Activated naive CD4-positive, alpha-beta T cell treated with anti-CD3 and anti-CD28 coated beads, Interleukin-2, amount 50 U/mL, for 72 hours (primary cell): Measurements from ENCODE around the gene ABLIM2. TPM values are rescaled to one million over a fixed set of nuclear protein-coding genes. Genes with fewer than 3 reads are reported as not detected.

ENCODE experiments used
- ATAC-seq, 2 donors: fragments of 150-1000 bp; cut with Tn5 transposase; 2 replicates each; pipeline ENCODE4 v1.10.0; 2021; ENCODE audit warnings: mild to moderate bottlenecking in 2 of 2, moderate library complexity in 2 of 2
- DNase-seq, 2 donors: peaks; one replicate each; pipeline ENCODE4 v3.0.0; 2021 to 2022; ENCODE audit warnings: low spot score in 2 of 2
- H3K27ac Mint-ChIP-seq, 2 donors: one replicate each; pipeline ENCODE4 v1.8.0; 2022; ENCODE audit warnings: mild to moderate bottlenecking in 2 of 2, mixed read lengths in 2 of 2
- H3K36me3 Mint-ChIP-seq, 2 donors: one replicate each; pipeline ENCODE4 v1.8.0; 2022; ENCODE audit warnings: mixed read lengths in 2 of 2
- H3K9me3 Mint-ChIP-seq, 2 donors: one replicate each; pipeline ENCODE4 v1.8.0; 2022; ENCODE audit warnings: mixed read lengths in 2 of 2
- total RNA-seq, 2 donors: library from RNA; stranded (reverse); gene quantifications; one replicate each; pipeline ENCODE4 v1.2.3, GENCODE V29; 2022

Gene ABLIM2
- total RNA-seq, 2 donors from 2014 or later, result 0.27 to 0.41 TPM

GRCh38 chr4:8155048-8155447, 3.6 kb downstream of the ABLIM2 start:
- H3K27ac Mint-ChIP-seq, result no peak overlapping the region
- DNase-seq (no peak), ATAC-seq (no peak)
- H3K36me3 Mint-ChIP-seq, result peaks cover 5% of the 10 kb centered on the region in 2 donors
- H3K9me3 Mint-ChIP-seq, result no peaks in the 10 kb centered on the region

- DNase-seq (no peak), ATAC-seq (no peak)
- Mint-ChIP-seq H3K36me3 (no peaks in the 10 kb centered on the region), H3K27ac (no peak overlapping the region), H3K9me3 (no peaks in the 10 kb centered on the region)
These were observed 5.2 kb downstream of the ABLIM2 start for GRCh38 chr4:8153441-8153840.

DNA sequence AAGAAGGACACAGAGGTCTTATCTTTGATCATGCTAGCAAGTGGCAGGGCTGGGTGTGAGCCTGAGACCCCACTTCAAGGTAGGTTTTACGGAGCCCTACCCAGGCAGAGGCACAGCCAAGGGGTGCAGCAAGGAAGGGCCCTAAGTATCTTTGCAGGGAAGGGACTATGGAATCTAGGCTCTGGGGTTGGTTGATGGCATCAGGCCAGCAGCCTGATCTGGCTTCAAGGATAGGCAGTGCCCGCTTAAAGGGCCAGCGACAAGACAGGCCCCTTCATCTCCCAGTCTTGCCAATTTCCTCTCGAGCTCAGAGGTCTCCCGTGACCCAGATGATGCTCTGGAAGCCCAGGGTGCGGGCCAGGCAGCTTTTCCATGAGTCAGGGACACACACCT, 5.8 kb downstream of the ABLIM2 start:
- Mint-ChIP-seq H3K36me3 (no peaks in the 10 kb centered on the region), H3K27ac (no peak overlapping the region), H3K9me3 (no peaks in the 10 kb centered on the region)
- DNase-seq (no peak), ATAC-seq (no peak)

- ATAC-seq (no peak), DNase-seq (no peak)
- no peaks in the 10 kb centered on the region for H3K9me3 Mint-ChIP-seq
- H3K36me3 Mint-ChIP-seq, result no peaks in the 10 kb centered on the region
- no peak overlapping the region for H3K27ac Mint-ChIP-seq
These were observed 6.3 kb downstream of the ABLIM2 start for GRCh38 chr4:8152090-8152864.

- Mint-ChIP-seq H3K36me3 (no peaks in the 10 kb centered on the region), H3K27ac (no peak overlapping the region), H3K9me3 (no peaks in the 10 kb centered on the region)
- ATAC-seq (no peak), DNase-seq (no peak)
These were observed 7.4 kb downstream of the ABLIM2 start for GRCh38 chr4:8151165-8151650.

DNA sequence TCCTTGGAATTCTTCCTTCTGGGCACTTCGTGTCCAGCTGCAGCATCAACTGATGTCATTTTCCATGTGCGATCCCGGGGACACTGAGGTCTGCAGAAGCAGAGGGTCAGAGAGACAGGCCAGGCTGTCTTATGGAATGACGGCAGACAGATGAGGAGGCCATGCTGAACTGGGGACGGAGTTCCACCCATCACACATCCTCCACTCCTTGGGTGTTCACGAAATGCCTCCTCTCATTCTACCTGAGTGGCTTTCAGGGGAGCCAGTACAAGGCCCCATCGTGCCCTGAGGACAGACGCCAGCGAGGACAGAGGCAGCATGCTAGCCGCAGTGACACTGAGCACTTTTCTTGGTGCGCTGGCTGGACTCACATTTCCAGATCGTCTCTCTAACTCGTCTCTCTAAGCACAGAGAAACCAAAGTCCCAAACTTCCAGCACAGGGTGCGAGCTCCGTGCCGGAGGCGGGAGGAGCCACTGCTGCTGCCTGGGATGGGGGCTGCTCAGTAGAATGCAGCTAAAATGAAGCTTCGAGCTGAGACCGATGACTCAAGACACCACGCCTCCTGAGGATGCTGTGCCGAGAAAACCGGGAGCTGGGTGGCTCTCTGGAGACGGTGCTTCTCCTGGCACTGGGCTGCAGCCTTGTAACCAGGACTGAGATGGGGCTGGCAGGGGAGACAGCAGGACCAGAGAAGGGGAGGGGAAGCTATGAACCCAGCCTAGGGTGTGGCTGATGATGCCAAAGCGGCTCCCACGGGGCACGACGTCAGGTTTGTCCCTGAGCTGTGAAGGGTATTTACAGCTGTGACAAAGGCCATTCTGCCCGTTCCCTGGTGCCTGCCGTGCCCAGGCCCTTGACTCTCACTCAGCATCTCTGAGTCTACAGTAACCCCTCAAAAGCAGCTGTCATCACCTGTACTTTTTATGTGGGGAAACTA, 8.2 kb downstream of the ABLIM2 start:
- DNase-seq (no peak), ATAC-seq (no peak)
- Mint-ChIP-seq H3K27ac (no peak overlapping the region), H3K9me3 (no peaks in the 10 kb centered on the region), H3K36me3 (no peaks in the 10 kb centered on the region)

- no peak overlapping the region for H3K27ac Mint-ChIP-seq
These were observed 8.9 kb downstream of the ABLIM2 start for GRCh38 chr4:8149664-8150063.

GRCh38 chr4:8148785-8149435, 9.7 kb downstream of the ABLIM2 start:
- ATAC-seq, result no peak
- DNase-seq, result no peak
- Mint-ChIP-seq H3K27ac (no peak overlapping the region), H3K9me3 (no peaks in the 10 kb centered on the region), H3K36me3 (no peaks in the 10 kb centered on the region)

More at GRCh38 chr4:8149664-8150063, 8.9 kb downstream of the ABLIM2 start:
- H3K36me3 Mint-ChIP-seq, result no peaks in the 10 kb centered on the region
- no peak for DNase-seq
- H3K9me3 Mint-ChIP-seq, result no peaks in the 10 kb centered on the region
- ATAC-seq, result no peak

- no peaks in the 10 kb centered on the region for H3K9me3 Mint-ChIP-seq
- H3K27ac Mint-ChIP-seq, result no peak overlapping the region
- H3K36me3 Mint-ChIP-seq, result no peaks in the 10 kb centered on the region
- DNase-seq, result no peak
- no peak for ATAC-seq
These were observed 10.5 kb downstream of the ABLIM2 start for GRCh38 chr4:8148159-8148558.

GRCh38 chr4:8147231-8147970, 11.2 kb downstream of the ABLIM2 start:
- ATAC-seq (no peak), DNase-seq (no peak)
- Mint-ChIP-seq H3K9me3 (no peaks in the 10 kb centered on the region), H3K27ac (no peak overlapping the region), H3K36me3 (no peaks in the 10 kb centered on the region)

- ATAC-seq, result no peak
- DNase-seq, result no peak
- Mint-ChIP-seq H3K27ac (no peak overlapping the region), H3K36me3 (no peaks in the 10 kb centered on the region), H3K9me3 (no peaks in the 10 kb centered on the region)
These were observed 12.5 kb downstream of the ABLIM2 start for GRCh38 chr4:8146157-8146556.

- peaks cover 5% of the 10 kb centered on the region in 2 donors for H3K9me3 Mint-ChIP-seq
- ATAC-seq (no peak), DNase-seq (no peak)
- no peak overlapping the region for H3K27ac Mint-ChIP-seq
- peaks cover 5% of the 10 kb centered on the region in 2 donors for H3K36me3 Mint-ChIP-seq
These were observed 14.3 kb downstream of the ABLIM2 start for GRCh38 chr4:8144359-8144758.

DNA sequence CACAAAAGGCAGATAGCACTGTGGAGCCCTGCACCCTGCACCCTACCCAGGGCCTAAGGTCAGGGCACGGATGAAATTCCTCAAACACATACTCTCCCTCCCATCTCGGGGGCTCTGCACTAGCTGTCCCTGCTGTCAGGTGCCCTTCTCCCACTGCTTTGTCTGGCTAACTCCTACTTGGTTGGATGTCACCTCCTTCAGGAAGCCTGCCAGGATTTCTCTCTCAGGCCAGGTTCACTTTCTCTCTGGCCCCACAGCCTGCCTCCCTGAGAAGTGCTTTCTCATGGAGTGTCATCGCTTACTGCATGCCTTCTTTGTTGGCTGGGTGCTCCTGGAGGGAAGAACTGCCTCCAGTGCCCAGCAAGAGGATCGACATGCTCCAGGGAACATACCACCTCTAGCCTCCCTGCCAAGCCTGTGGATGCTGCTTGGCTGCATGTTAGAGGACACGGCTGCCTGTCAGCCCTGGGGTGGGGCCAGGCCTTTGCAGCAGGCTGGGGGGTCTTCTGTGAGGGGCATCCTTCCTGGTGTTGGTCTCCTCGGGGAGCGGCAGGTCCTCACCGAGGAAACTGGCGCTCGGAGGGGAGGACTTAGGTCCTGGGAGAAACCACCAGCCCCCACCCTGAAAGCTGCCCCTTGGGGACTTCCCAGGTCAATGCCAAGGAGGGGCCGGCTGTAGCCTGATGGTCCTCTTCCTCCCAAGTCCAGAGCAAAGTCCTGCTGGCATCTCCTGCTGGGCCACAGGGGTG, 15.0 kb downstream of the ABLIM2 start:
- DNase-seq (no peak), ATAC-seq (no peak)
- Mint-ChIP-seq H3K36me3 (peaks cover 5% of the 10 kb centered on the region in 2 donors), H3K9me3 (peaks cover 5% of the 10 kb centered on the region in 2 donors), H3K27ac (no peak overlapping the region)

DNA sequence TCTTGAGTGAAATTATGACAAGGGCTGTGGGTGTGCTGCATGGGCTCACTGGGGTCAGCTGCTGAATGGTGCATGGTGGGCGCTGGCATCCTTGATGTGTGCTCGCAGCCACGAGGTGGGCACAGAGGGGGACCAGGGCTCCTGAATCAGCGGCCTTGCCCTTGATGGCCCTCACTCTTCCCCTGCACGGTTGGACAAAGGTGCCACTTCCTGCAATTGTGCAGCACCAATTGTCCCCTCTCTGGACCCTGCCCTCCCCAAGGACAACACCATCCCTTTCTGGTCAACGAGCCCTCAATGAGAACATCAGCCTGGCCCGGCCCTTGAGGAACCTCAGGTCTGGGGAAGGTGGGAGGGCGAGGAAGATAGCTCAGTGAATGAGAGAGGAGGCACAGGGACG, 16.1 kb downstream of the ABLIM2 start:
- Mint-ChIP-seq H3K9me3 (peaks cover 5 to 9% of the 10 kb centered on the region in 2 donors), H3K36me3 (peaks cover 5% of the 10 kb centered on the region in 2 donors), H3K27ac (no peak overlapping the region)
- ATAC-seq (no peak), DNase-seq (no peak)

DNA sequence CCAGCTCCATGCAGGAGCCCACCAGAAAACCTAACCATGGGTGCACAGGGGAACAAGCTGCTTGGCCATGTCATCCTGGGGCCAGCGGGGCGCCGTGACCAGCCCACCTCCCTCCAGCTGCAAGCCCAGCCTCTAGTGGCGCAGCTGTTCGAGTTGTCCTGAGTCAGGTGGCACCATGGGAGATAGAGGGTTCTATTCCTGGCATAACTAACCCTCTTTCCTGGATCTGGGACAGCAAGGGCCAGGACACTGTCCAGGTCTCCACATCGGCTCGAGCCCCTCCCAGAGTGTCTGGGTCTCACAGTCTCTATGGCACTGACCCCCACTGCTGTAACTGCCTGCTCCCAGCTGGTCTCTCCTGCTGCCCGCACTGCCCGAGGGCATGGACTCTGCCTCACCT, 16.7 kb downstream of the ABLIM2 start:
- H3K9me3 Mint-ChIP-seq, result peaks cover 5 to 9% of the 10 kb centered on the region in 2 donors
- ATAC-seq (no peak), DNase-seq (no peak)
- H3K36me3 Mint-ChIP-seq, result peaks cover 5% of the 10 kb centered on the region in 2 donors
- no peak overlapping the region for H3K27ac Mint-ChIP-seq

DNA sequence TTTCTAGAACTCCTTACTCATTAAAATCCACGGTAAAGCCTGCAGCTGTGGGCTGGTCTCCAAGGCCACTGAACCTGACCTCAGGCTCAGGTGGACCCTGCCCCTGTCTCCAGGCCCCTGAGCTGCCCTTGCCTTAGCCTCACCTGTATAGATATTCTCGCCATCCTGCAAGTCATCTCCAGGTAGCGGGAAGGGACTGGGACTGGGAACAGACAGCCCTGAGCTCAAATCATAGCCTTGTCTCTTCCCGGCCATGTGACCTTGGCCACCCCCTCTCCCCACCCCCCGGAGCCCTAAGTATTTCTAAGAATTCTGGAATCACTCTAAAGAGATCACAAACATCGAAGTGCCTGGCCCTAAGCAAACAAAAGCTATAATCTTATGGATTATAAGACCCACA, 17.7 kb downstream of the ABLIM2 start:
- ATAC-seq (no peak), DNase-seq (no peak)
- Mint-ChIP-seq H3K27ac (no peak overlapping the region), H3K9me3 (peaks cover 5 to 9% of the 10 kb centered on the region in 2 donors), H3K36me3 (peaks cover 5% of the 10 kb centered on the region in 2 donors)
